ENCODE data around the gene RAB27B.

RAB27B gene

DNA sequence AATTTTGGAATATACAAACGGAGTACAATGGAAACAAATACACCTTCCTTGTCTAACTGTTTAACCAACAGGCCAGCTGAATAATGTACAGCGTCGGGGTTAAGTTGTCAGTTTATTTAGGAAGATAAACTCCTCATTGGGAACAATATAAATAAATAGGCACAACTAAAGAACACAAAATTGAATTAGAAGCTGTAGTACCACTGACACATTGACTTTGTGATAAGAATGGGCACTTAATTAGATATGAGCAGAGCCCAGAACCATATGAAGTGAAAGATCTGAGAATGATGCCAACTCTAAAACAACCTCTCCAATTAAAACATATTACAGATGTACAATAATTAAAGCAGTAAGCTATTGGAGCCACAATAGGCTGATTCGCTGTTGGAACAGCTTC, 86.5 kb downstream of the RAB27B start:
- H3K9me3 ChIP-seq (ENCODE audit: low read depth, low read length) = no peaks in the 10 kb centered on the region
- no peak for TF ChIP-seq FOXP2 (optimal IDR thresholded peaks at IDR 0.05; ENCODE audit: control extremely low read depth, extremely low read length, insufficient read depth)
- no peak for TF ChIP-seq EZH2 (IDR thresholded peaks at IDR 0.05)
- TF ChIP-seq POLR2AphosphoS5 (IDR thresholded peaks at IDR 0.05; ENCODE audit: borderline replicate concordance, low read depth, low read length) = no peak
- H3K27ac ChIP-seq = no peak overlapping the region
- H3K36me3 ChIP-seq (ENCODE audit: insufficient read depth, low read length) = no peaks in the 10 kb centered on the region
- no peak overlapping the region for H3K9ac ChIP-seq (ENCODE audit: insufficient read length)
- no peak overlapping the region for H3K4me3 ChIP-seq
- DNase-seq (ENCODE audit: low read depth, low spot score) = no peak

DNA sequence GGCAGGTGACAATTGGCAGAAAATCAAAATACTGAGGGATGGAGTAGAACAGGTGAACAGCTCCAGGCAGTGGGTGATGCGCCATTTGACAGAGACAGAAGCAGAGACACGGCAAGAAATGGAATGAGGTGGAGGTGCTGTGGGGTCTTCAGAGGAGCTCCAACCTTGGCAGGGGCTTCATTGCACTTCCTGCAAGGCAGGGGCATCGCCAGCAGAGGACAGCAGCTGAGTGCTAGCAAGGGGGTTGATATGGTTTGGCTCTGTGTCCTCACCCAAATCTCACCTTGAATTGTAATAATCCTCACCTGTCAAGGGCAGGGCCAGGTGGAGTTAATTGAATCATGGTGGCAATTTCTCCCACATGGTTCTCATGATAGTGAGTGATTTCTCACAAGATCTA, 88.2 kb downstream of the RAB27B start:
- Histone ChIP-seq H3K9me3 (ENCODE audit: low read depth, low read length) (no peaks in the 10 kb centered on the region), H3K27ac (no peak overlapping the region), H3K9ac (ENCODE audit: insufficient read length) (no peak overlapping the region), H3K4me3 (no peak overlapping the region), H3K36me3 (ENCODE audit: insufficient read depth, low read length) (no peaks in the 10 kb centered on the region)
- no peak for TF ChIP-seq POLR2AphosphoS5 (IDR thresholded peaks at IDR 0.05; ENCODE audit: borderline replicate concordance, low read depth, low read length)
- TF ChIP-seq FOXP2 (optimal IDR thresholded peaks at IDR 0.05; ENCODE audit: control extremely low read depth, extremely low read length, insufficient read depth) = no peak
- TF ChIP-seq EZH2 (IDR thresholded peaks at IDR 0.05) = no peak
- DNase-seq (ENCODE audit: low read depth, low spot score) = no peak

DNA sequence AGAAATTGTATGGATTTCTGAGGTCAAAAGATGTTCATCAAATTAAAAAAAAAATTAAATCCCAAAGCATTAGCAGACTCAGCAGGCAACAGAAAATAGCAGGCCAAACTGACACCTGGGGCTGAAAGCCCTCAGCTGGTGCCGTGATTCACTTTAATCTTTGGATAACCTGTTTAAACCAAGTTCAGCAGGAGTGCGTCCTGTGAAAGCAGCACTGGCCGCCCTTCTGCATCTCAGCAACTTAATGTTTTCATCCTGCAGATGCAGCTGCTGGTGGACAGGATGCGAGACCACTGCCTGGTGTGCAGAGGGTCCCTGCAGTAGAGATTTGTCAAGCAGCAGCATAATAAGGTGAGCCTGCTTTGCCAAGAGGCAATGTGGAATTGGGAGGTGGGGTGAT, 89.8 kb downstream of the RAB27B start:
- H3K4me3 ChIP-seq = no peak overlapping the region
- no peaks in the 10 kb centered on the region for H3K9me3 ChIP-seq (ENCODE audit: low read depth, low read length)
- H3K36me3 ChIP-seq (ENCODE audit: insufficient read depth, low read length) = no peaks in the 10 kb centered on the region
- TF ChIP-seq FOXP2 (optimal IDR thresholded peaks at IDR 0.05; ENCODE audit: control extremely low read depth, extremely low read length, insufficient read depth) (no peak), EZH2 (IDR thresholded peaks at IDR 0.05) (no peak), POLR2AphosphoS5 (IDR thresholded peaks at IDR 0.05; ENCODE audit: borderline replicate concordance, low read depth, low read length) (no peak)
- no peak for DNase-seq (ENCODE audit: low read depth, low spot score)
- no peak overlapping the region for H3K9ac ChIP-seq (ENCODE audit: insufficient read length)
- H3K27ac ChIP-seq = no peak overlapping the region

DNA sequence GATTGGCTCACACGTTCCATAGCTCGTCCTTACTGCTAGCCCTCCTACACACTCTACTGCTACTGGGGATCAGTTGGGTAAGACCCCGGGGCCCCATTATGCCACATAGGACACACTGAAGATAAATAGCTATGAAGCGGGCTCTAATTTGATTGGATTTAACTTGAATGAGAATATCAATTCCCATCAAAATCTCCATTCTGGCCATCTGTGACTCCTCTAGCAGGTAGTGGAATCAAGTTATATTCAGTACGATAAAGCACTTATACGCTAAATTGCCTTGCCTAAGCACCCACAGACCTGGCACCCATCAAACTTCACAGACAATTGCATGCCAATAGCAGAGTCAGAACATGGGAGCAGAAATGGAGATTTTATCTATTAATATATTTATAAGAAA, 91.1 kb downstream of the RAB27B start:
- no peaks in the 10 kb centered on the region for H3K36me3 ChIP-seq (ENCODE audit: insufficient read depth, low read length)
- no peak overlapping the region for H3K4me3 ChIP-seq
- H3K9me3 ChIP-seq (ENCODE audit: low read depth, low read length) = no peaks in the 10 kb centered on the region
- H3K9ac ChIP-seq (ENCODE audit: insufficient read length) = no peak overlapping the region
- no peak for TF ChIP-seq POLR2AphosphoS5 (IDR thresholded peaks at IDR 0.05; ENCODE audit: borderline replicate concordance, low read depth, low read length)
- no peak for TF ChIP-seq EZH2 (IDR thresholded peaks at IDR 0.05)
- no peak for TF ChIP-seq FOXP2 (optimal IDR thresholded peaks at IDR 0.05; ENCODE audit: control extremely low read depth, extremely low read length, insufficient read depth)
- no peak for DNase-seq (ENCODE audit: low read depth, low spot score)
- H3K27ac ChIP-seq = no peak overlapping the region

DNA sequence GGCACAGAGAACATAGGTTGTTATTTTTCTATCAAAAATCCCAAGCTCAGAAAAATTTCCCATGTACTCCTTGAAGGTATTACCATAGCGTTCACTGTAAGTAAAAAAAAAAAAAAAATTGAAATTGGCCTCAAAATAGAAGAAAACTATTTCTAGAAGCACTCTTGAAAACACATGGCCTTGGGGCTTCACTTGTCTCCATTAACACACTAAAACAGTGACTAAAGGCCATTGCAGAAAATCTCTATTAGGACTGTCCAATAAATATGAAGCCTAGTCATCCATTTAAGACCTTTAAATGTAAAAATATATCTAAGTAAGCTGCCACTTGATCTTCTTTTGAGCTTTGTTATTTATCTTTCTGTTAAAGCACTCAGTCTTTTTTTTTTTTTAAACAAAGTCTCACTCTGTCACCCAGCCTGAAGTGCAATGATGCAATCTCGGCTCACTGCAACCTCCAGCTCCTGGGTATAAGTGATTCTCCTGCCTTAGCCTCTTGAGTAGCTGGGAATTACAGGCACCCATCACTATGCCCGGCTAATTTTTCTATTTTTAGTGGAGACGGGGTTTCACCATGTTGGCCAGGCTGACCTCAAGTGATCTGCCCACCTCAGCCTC, 95.2 kb downstream of the RAB27B start:
- H3K36me3 ChIP-seq (ENCODE audit: insufficient read depth, low read length) = no peaks in the 10 kb centered on the region
- DNase-seq (ENCODE audit: low read depth, low spot score) = no peak
- TF ChIP-seq EZH2 (IDR thresholded peaks at IDR 0.05) = no peak
- TF ChIP-seq FOXP2 (optimal IDR thresholded peaks at IDR 0.05; ENCODE audit: control extremely low read depth, extremely low read length, insufficient read depth) = no peak
- TF ChIP-seq POLR2AphosphoS5 (IDR thresholded peaks at IDR 0.05; ENCODE audit: borderline replicate concordance, low read depth, low read length) = no peak
- H3K9me3 ChIP-seq (ENCODE audit: low read depth, low read length) = no peaks in the 10 kb centered on the region
- H3K9ac ChIP-seq (ENCODE audit: insufficient read length) = no peak overlapping the region
- no peak overlapping the region for H3K4me3 ChIP-seq
- H3K27ac ChIP-seq = no peak overlapping the region; the same call in 1 of the 2 replicates

DNA sequence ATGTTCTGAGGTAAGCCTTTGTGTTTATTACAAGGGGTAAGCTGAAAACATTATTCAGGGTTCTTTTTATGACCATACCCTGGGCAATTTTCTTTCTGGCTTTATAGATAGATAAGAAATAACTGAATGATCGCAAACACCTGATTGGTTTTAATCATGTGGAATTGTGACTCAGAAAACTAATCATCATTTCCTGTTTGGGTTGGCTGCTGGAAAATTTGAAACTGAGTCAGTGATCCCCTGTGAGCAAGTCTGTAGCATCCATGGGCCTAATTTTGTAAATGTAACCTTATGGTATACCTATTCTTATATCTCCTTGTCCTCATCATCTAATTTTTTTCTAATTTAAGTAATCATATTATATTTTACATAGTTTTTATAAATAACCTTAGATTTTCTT, 96.7 kb downstream of the RAB27B start:
- Histone ChIP-seq H3K9ac (ENCODE audit: insufficient read length) (no peak overlapping the region), H3K9me3 (ENCODE audit: low read depth, low read length) (no peaks in the 10 kb centered on the region), H3K36me3 (ENCODE audit: insufficient read depth, low read length) (no peaks in the 10 kb centered on the region), H3K4me3 (no peak overlapping the region), H3K27ac (no peak overlapping the region)
- no peak for DNase-seq (ENCODE audit: low read depth, low spot score)
- TF ChIP-seq POLR2AphosphoS5 (IDR thresholded peaks at IDR 0.05; ENCODE audit: borderline replicate concordance, low read depth, low read length) (no peak), FOXP2 (optimal IDR thresholded peaks at IDR 0.05; ENCODE audit: control extremely low read depth, extremely low read length, insufficient read depth) (no peak), EZH2 (IDR thresholded peaks at IDR 0.05) (no peak)

DNA sequence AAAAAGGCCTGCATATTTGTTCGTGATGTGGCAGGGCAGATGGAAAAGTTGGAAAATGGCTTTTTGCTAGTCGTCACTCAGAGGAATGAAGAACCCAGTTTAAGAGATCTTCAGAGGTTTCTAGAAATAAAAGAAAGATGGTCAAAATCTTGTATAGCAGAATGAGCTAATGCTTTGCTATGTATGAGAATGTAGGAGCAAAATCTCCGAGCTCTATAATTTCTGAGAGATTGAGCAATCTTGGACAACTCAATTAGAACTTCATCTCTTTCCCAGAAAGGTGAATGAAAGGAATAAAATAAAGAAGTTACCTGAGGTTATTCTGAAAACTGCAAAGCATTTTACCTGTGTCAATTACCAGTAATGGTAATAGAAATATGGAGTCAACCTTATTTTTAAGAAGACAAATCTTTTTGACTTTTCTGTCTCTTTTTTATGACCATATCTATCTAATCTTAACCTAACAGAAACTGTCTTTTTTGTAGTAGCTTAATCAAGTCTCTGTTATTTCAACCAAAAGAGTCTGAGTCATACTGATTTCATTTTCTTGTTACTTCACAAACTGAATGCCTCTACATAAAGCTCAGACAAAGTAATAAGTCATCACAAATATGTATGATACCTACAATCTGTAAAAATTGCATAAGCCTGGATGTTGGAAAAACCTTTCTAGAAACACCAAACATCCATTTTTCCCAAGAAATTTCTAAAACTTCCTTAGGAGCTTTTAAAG, 98.5 kb downstream of the RAB27B start:
- DNase-seq (ENCODE audit: low read depth, low spot score) = no peak
- TF ChIP-seq POLR2AphosphoS5 (IDR thresholded peaks at IDR 0.05; ENCODE audit: borderline replicate concordance, low read depth, low read length) = no peak
- TF ChIP-seq EZH2 (IDR thresholded peaks at IDR 0.05) = no peak
- TF ChIP-seq FOXP2 (optimal IDR thresholded peaks at IDR 0.05; ENCODE audit: control extremely low read depth, extremely low read length, insufficient read depth) = no peak

DNA sequence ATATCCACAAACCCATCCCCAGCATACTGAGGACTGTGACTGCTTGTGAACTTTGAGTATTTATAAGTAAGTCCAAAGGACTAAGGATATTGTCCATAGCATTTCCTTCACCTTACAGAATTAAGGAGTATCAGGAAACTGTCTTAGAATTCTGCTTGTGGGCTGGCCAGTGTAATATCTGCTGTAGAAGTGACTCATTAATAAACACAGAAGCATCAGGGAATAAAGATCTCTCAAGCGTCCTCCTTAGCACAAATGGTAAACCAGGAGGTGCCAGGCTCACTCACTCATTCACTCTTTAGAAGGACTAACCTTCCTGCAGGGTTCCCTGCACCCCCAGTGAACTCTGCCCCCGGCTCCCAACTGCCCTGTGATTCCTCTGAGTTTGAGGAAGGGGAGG, 100.0 kb downstream of the RAB27B start:
- no peak for TF ChIP-seq POLR2AphosphoS5 (IDR thresholded peaks at IDR 0.05; ENCODE audit: borderline replicate concordance, low read depth, low read length)
- no peak for TF ChIP-seq FOXP2 (optimal IDR thresholded peaks at IDR 0.05; ENCODE audit: control extremely low read depth, extremely low read length, insufficient read depth)
- no peak for TF ChIP-seq EZH2 (IDR thresholded peaks at IDR 0.05)
- H3K27ac ChIP-seq = no peak overlapping the region
- no peaks in the 10 kb centered on the region for H3K9me3 ChIP-seq (ENCODE audit: low read depth, low read length)
- H3K4me3 ChIP-seq = no peak overlapping the region
- H3K9ac ChIP-seq (ENCODE audit: insufficient read length) = no peak overlapping the region
- DNase-seq (ENCODE audit: low read depth, low spot score) = no peak
- H3K36me3 ChIP-seq (ENCODE audit: insufficient read depth, low read length) = no peaks in the 10 kb centered on the region

More for the DNA sequence above, 98.5 kb downstream of the RAB27B start:
- no peaks in the 10 kb centered on the region for H3K36me3 ChIP-seq (ENCODE audit: insufficient read depth, low read length)
- no peak overlapping the region for H3K27ac ChIP-seq
- no peaks in the 10 kb centered on the region for H3K9me3 ChIP-seq (ENCODE audit: low read depth, low read length)
- no peak overlapping the region for H3K4me3 ChIP-seq
- no peak overlapping the region for H3K9ac ChIP-seq (ENCODE audit: insufficient read length)
